ENCODE results near the gene GPC6.

Gene GPC6

DNA sequence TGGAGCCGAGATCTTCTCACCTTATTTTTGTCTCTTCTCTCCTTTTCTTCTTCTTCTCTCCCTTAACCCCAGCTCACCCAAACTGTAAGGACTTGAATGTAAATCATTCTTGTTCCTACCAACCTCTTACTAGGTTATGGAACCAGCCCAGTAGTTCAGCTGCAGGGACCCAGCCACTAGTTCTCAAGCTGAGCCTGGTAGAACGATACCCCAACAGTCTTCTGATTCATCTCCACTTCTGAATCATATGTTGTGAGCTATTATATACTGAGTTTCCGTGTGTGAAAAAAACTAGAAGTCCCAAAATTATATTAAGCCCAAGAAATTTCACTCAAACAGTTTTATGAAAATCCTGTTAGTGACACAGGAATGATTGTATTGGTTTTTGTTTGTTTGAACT lies 1185.1 kb downstream of the GPC6 start:
- DNase-seq (ENCODE audit: low read depth): no peak
- TF ChIP-seq MYC (IDR thresholded peaks at IDR 0.05; ENCODE audit: low read depth, low read length): no peak
- TF ChIP-seq, protein P1, sequence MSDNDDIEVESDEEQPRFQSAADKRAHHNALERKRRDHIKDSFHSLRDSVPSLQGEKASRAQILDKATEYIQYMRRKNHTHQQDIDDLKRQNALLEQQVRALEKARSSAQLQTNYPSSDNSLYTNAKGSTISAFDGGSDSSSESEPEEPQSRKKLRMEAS (IDR thresholded peaks at IDR 0.05; ENCODE audit: low read depth, low read length): no peak
- no peak for TF ChIP-seq POLR2A (IDR thresholded peaks at IDR 0.05; ENCODE audit: extremely low read depth, insufficient read length)
- TF ChIP-seq CTCF (IDR thresholded peaks at IDR 0.05; ENCODE audit: low read depth, low read length): no peak
- H3K4me3 ChIP-seq (ENCODE audit: low read depth, low read length): no peak overlapping the region

DNA sequence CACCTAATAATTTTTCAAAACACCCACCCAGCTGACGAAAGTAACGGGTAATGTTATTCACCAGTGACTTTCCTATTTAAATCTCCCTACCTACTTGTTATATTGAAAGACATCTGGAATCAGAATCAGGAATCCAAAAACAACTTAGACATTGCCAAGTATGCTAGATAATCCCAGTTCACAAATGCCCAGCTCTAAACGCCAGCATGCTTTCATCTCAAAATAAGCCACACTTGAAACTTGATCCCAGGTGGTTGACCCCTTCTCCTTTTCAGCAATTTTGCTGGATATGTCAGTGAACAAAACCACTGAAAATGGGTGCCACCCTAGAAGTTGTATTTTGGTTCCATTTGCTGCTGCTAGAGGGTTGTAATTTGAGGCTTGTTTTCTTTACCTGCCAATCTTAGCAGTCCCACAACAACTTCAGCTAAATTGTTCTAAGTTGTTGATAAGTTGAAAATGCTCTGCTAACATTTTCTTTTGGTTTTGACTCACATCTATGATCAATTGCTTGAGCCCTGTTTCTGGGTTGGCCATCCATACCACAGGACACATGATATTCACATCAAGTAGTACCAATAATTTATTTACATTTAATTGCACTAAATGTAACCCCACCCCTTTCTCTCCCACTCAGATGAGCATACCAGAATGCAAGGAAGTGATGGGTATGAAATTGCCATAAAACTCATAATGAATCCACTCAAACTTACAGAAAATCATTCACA lies 1186.4 kb downstream of the GPC6 start:
- H3K4me3 ChIP-seq (ENCODE audit: low read depth, low read length): no peak overlapping the region
- DNase-seq (ENCODE audit: low read depth): no peak
- TF ChIP-seq MYC (IDR thresholded peaks at IDR 0.05; ENCODE audit: low read depth, low read length): no peak
- no peak for TF ChIP-seq CTCF (IDR thresholded peaks at IDR 0.05; ENCODE audit: low read depth, low read length)
- TF ChIP-seq, protein P1 (IDR thresholded peaks at IDR 0.05; ENCODE audit: low read depth, low read length): no peak
- TF ChIP-seq POLR2A (IDR thresholded peaks at IDR 0.05; ENCODE audit: extremely low read depth, insufficient read length): no peak

DNA sequence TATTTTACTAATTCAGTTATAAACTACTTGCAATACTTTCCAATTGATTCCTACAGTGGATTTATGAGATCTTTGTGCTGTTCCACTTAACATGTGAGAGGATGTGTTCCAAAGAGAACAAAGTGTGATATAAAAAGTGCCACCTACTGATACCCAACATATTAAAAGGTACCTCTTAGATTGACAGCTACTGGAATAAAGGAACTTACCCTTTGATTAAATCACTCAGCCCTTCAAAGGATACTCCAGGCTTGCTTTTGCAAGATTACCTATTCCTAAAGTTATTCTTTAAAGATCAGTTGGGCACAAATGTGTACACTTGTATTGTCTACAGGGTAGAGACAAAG lies 1187.0 kb downstream of the GPC6 start:
- TF ChIP-seq, protein P1 (IDR thresholded peaks at IDR 0.05; ENCODE audit: low read depth, low read length): no peak
- no peak for TF ChIP-seq MYC (IDR thresholded peaks at IDR 0.05; ENCODE audit: low read depth, low read length)
- TF ChIP-seq POLR2A (IDR thresholded peaks at IDR 0.05; ENCODE audit: extremely low read depth, insufficient read length): no peak
- TF ChIP-seq CTCF (IDR thresholded peaks at IDR 0.05; ENCODE audit: low read depth, low read length): no peak
- DNase-seq (ENCODE audit: low read depth): no peak
- H3K4me3 ChIP-seq (ENCODE audit: low read depth, low read length): no peak overlapping the region

- DNase-seq (ENCODE audit: low read depth): no peak
- no peak overlapping the region for H3K4me3 ChIP-seq (ENCODE audit: low read depth, low read length)
- TF ChIP-seq MYC (IDR thresholded peaks at IDR 0.05; ENCODE audit: low read depth, low read length) (no peak), POLR2A (IDR thresholded peaks at IDR 0.05; ENCODE audit: extremely low read depth, insufficient read length) (no peak), CTCF (IDR thresholded peaks at IDR 0.05; ENCODE audit: low read depth, low read length) (no peak)
- TF ChIP-seq, protein P1 (IDR thresholded peaks at IDR 0.05; ENCODE audit: low read depth, low read length): no peak
These were observed 1187.5 kb downstream of the GPC6 start for GRCh38 chr13:94414141-94414540.

DNA sequence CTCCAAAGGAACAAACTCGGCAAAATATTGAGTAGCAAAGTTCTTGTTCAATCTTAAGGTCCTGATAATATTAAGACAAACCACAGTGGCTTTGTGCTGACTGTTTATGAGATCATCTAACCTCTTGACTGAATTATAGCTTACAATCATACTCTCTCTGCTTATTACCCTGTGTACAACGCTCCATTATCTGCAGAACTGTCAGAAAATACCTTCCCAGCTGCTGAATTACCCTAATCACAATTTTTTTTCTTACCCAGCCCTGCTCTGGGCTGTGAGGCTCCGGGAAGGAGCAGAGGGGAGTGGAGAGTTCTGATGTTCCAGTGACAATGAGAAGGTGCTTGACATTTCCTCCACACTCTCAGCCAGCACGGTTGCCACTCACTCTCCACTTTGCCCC lies 1188.1 kb downstream of the GPC6 start:
- no peak for DNase-seq (ENCODE audit: low read depth)
- no peak overlapping the region for H3K4me3 ChIP-seq (ENCODE audit: low read depth, low read length)
- TF ChIP-seq CTCF (IDR thresholded peaks at IDR 0.05; ENCODE audit: low read depth, low read length) (no peak), MYC (IDR thresholded peaks at IDR 0.05; ENCODE audit: low read depth, low read length) (no peak), POLR2A (IDR thresholded peaks at IDR 0.05; ENCODE audit: extremely low read depth, insufficient read length) (no peak)
- TF ChIP-seq, protein P1 (IDR thresholded peaks at IDR 0.05; ENCODE audit: low read depth, low read length): no peak

Measured in NB4 (cell line).